Mammary epithelial cell (primary cell): Measurements from ENCODE around the gene TMEFF2.

Source experiments
- CTCF ChIP-seq, 2 donors: IDR thresholded peaks in 1 of 2; conservative IDR thresholded peaks in 1 of 2; 2 replicates each; pipeline ENCODE4 v1.5.1; 2011 to 2012; ENCODE audit warnings: inconsistent platforms in 2 of 2, low read length in 2 of 2, mild to moderate bottlenecking in 2 of 2, control low read depth in 1 of 2, low read depth in 1 of 2; ENCODE audit not compliant: insufficient read depth in 1 of 2; ENCODE audit errors: extremely low read depth in 1 of 2
- EZH2 ChIP-seq: IDR thresholded peaks from 2 replicates; pipeline ENCODE4 v1.6.1; 2012; ENCODE audit warnings: low read length, inconsistent platforms, borderline replicate concordance

- TF ChIP-seq CTCF (conservative IDR thresholded peaks at IDR 0.05 in 1 of 2, IDR thresholded peaks at IDR 0.05 in 1 of 2; ENCODE audit: extremely low read depth in 1 of 2, insufficient read depth in 1 of 2, low read depth in 1 of 2, low read length in 2 of 2) = no peak
- TF ChIP-seq EZH2 = no peak
Observed at GRCh38 chr2:192117705-192118104, 77.0 kb downstream of the TMEFF2 start.
